ENCODE measurements around the gene CEP152.

CEP152 gene

GRCh38 chr15:48696627-48697312 lies 114.1 kb downstream of the CEP152 start:
- DNase-seq = no peak

- no peak for DNase-seq
Observed at GRCh38 chr15:48695827-48696573, 114.9 kb downstream of the CEP152 start.

- no peak for DNase-seq
Observed at GRCh38 chr15:48695088-48695826, 115.6 kb downstream of the CEP152 start.

GRCh38 chr15:48693484-48693883 lies 117.4 kb downstream of the CEP152 start:
- no peak for DNase-seq

- no peak for DNase-seq
Observed at GRCh38 chr15:48688493-48688892, 122.4 kb downstream of the CEP152 start.

Data from central memory CD4-positive, alpha-beta T cell (primary cell).